ENCODE results near the gene TSPY4.

DNA sequence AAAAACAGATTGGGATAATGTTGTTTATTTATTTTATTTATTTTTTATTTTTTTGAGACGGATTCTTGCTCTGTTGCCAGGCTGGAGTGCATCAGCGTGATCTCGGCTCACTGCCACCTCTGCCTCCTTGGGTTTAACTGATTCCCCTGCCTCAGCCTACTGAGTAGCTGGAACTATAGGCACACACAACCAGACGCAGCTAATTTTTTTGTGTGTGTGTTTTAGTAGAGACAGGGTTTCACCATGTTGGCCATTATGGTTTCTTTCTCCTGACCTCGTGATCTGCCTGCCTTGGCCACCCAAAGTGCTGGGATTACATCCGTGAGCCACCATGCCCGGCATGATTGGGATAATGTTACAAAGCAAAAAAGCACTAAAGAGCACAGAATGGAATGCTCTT, 16.3 kb upstream of the TSPY4 start:
- TF ChIP-seq REST (IDR thresholded peaks at IDR 0.05; ENCODE audit: insufficient read depth in 1 of 2, low read depth in 2 of 2, low read length in 2 of 2), result no peak
- no peak for TF ChIP-seq SIN3A (IDR thresholded peaks at IDR 0.05; ENCODE audit: borderline replicate concordance, insufficient read depth, low read length)
- TF ChIP-seq POLR2AphosphoS5 (IDR thresholded peaks at IDR 0.05; ENCODE audit: low read depth, low read length), result no peak
- no peak for TF ChIP-seq FOXP2 (optimal IDR thresholded peaks at IDR 0.05; ENCODE audit: borderline replicate concordance, extremely low read depth, extremely low read length, insufficient read depth)

All from PFSK-1 (cell line).